ENCODE results near the gene FBRS. TPM values are rescaled to one million over a fixed set of nuclear protein-coding genes. Genes with fewer than 3 reads are reported as not detected.
A peak's percentile ranks its signal among the peaks of the same experiment; 100 is the strongest.

The FBRS gene
- total and polyA plus RNA-seq, 10 of the 15 experiments (the other 5 are each of a cell fraction or from before 2014, with no cell fraction given) = 0.45 to 87.6 (median 14.6) TPM

- TF ChIP-seq SKIL (IDR thresholded peaks at IDR 0.05; ENCODE audit: low read depth, poor library complexity, severe bottlenecking) = peak; percentile 58
- TF ChIP-seq TBL1XR1 (IDR thresholded peaks at IDR 0.05; ENCODE audit: low read depth, low read length) = no peak; the same call in 1 of the 2 replicates
- no peak for TF ChIP-seq NR2C2 (IDR thresholded peaks at IDR 0.05; ENCODE audit: borderline replicate concordance, control insufficient read depth, insufficient read length, low read depth)
- TF ChIP-seq ZBTB4 (CRISPR knock-in tag; IDR thresholded peaks at IDR 0.05) = no peak
- no peak for TF ChIP-seq SUZ12 (IDR thresholded peaks at IDR 0.05; ENCODE audit: unreplicated experiment)
- no peak for TF ChIP-seq WRNIP1 (IDR thresholded peaks at IDR 0.05; ENCODE audit: borderline replicate concordance, low read depth, low read length)
- TF ChIP-seq ASH2L (IDR thresholded peaks at IDR 0.05; ENCODE audit: borderline replicate concordance, low read depth) = no peak
- 0 out of 2 replicates have a peak, but pooled peaks have one; percentile 7 for TF ChIP-seq FOXK2 (IDR thresholded peaks at IDR 0.05)
- peak; percentile 34; the same call in 1 of the 2 replicates for TF ChIP-seq ZNF592 (IDR thresholded peaks at IDR 0.05)
- no peak for TF ChIP-seq IRF3 (IDR thresholded peaks at IDR 0.05)
- TF ChIP-seq CHD4 (IDR thresholded peaks at IDR 0.05) = no peak
- no peak; the same call in 1 of the 2 replicates for TF ChIP-seq ZBTB40 (IDR thresholded peaks at IDR 0.05; ENCODE audit: borderline replicate concordance)
These were observed 688 bp downstream of the FBRS start (continued) for GRCh38 chr16:30658731-30659506.
